Smooth muscle cell (in vitro differentiated cells): ENCODE data around the gene ATG101. TPM values are rescaled to one million over a fixed set of nuclear protein-coding genes. Genes with fewer than 3 reads are reported as not detected.

Experiments used
- DNase-seq: peaks from one replicate; lab custom pipeline; 2025; ENCODE audit not compliant: unreplicated experiment; lab: John Stamatoyannopoulos, UW
- H2AFZ ChIP-seq: fragments of 200-600 bp; sonication (generic); 2 replicates; pipeline ENCODE4 v1.6.0; 2016; ENCODE audit warnings: antibody characterized with exemption, low read depth, mild to moderate bottlenecking
- H3F3A ChIP-seq: fragments of 200-600 bp; sonication (generic); 2 replicates; pipeline ENCODE4 v1.6.0; 2017; ENCODE audit warnings: antibody characterized with exemption, low read depth
- H3K27ac ChIP-seq: fragments of 200-600 bp; sonication (generic); 2 replicates; pipeline ENCODE4 v1.5.1; 2016; ENCODE audit warnings: low read depth, mild to moderate bottlenecking
- H3K27me3 ChIP-seq: fragments of 200-600 bp; sonication (generic); 2 replicates; pipeline ENCODE4 v1.6.1; 2016; ENCODE audit warnings: low read depth, mild to moderate bottlenecking
- H3K36me3 ChIP-seq: fragments of 200-600 bp; sonication (generic); 2 replicates; pipeline ENCODE4 v1.5.1; 2016; ENCODE audit warnings: low read depth
- H3K4me1 ChIP-seq: fragments of 200-600 bp; sonication (generic); 2 replicates; pipeline ENCODE4 v1.5.1; 2016; ENCODE audit warnings: low read depth
- H3K4me2 ChIP-seq: fragments of 200-600 bp; sonication (generic); 2 replicates; pipeline ENCODE4 v1.6.0; 2016; ENCODE audit warnings: mild to moderate bottlenecking
- H3K4me3 ChIP-seq: fragments of 200-600 bp; sonication (generic); 2 replicates; pipeline ENCODE4 v1.5.1; 2016; ENCODE audit warnings: mild to moderate bottlenecking
- H3K79me2 ChIP-seq: fragments of 200-600 bp; sonication (generic); 2 replicates; pipeline ENCODE4 v1.6.0; 2016; ENCODE audit warnings: low read depth, mild to moderate bottlenecking
- H3K9ac ChIP-seq: fragments of 200-600 bp; sonication (generic); 2 replicates; pipeline ENCODE4 v1.6.0; 2016; ENCODE audit warnings: low read depth
- H3K9me3 ChIP-seq: fragments of 200-600 bp; sonication (generic); replicated peaks from 2 replicates; pipeline ENCODE4 v1.5.1; 2016; ENCODE audit warnings: low read depth
- H4K20me1 ChIP-seq: fragments of 200-600 bp; sonication (generic); 2 replicates; pipeline ENCODE4 v1.6.0; 2016; ENCODE audit warnings: low read depth
- CTCF ChIP-seq: fragments of 200-600 bp; sonication (generic); IDR thresholded peaks from 2 replicates; pipeline ENCODE4 v1.5.1; 2017; ENCODE audit warnings: borderline replicate concordance, mild to moderate bottlenecking, antibody characterized with exemption; ENCODE audit not compliant: insufficient read depth, poor library complexity, severe bottlenecking
- WGBS: methylation state at CpG from one replicate; pipeline ENCODE4 v1.1.7; 2016; ENCODE audit warnings: low lambda C conversion rate; 5-methylcytosine and 5-hydroxymethylcytosine counted together
- polyA plus RNA-seq: library from polyadenylated mRNA; unstranded; fragments of >200 nt; fragmentation: Nextera tagmentation; extraction: Ambion mirVana; gene quantifications from 2 replicates; pipeline ENCODE4 v1.2.1, GENCODE V29; 2016
- total RNA-seq: library from RNA; depleted of rRNA; stranded (reverse); fragments of >200 nt; gene quantifications from 2 replicates; pipeline ENCODE4 v1.2.3, GENCODE V29; 2014

Gene ATG101
- total and polyA plus RNA-seq, 2 experiments from 2014 or later = 73.4 to 114 TPM

DNA sequence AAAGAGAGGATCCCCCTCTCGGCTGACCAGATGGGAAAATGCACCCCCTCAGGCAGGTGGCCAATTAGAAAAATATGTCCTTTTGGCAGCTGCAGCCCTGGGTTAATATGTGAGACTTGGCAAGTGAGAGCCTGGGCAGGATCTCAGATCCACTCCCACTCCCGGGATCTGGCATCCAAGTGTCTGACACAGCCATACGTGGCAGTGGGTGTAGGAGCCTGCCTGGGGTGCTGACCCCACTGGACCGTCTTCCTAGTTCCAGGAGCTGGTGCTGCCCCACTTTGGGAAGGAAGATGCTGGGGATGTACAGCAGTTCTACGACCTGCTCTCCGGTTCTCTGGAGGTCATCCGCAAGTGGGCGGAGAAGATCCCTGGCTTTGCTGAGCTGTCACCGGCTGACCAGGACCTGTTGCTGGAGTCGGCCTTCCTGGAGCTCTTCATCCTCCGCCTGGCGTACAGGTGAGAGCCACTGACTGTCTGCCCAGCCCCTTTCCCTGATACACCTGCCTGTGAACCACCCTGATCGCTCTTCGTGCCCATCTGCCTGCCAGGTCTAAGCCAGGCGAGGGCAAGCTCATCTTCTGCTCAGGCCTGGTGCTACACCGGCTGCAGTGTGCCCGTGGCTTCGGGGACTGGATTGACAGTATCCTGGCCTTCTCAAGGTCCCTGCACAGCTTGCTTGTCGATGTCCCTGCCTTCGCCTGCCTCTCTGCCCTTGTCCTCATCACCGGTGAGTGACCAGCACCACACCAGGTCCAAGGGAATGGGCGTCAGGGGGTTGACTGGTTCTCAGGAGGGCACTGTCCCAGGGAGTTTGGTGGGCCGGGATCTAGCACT lies 12.8 kb upstream of the ATG101 start:
- H4K20me1 ChIP-seq = peaks cover 71% of the 10 kb centered on the region
- H3K36me3 ChIP-seq = no peaks in the 10 kb centered on the region
- H2AFZ ChIP-seq = no peak overlapping the region
- H3K4me1 ChIP-seq = peaks cover 6% of the 10 kb centered on the region
- TF ChIP-seq CTCF = no peak
- DNase-seq = no peak
- peaks cover 4% of the 10 kb centered on the region for H3F3A ChIP-seq
- H3K9me3 ChIP-seq = no peaks in the 10 kb centered on the region
- no peaks in the 10 kb centered on the region for H3K27me3 ChIP-seq
- no peak overlapping the region for H3K4me2 ChIP-seq
- H3K4me3 ChIP-seq = no peak overlapping the region
- H3K27ac ChIP-seq = no peak overlapping the region
- H3K9ac ChIP-seq = no peak overlapping the region
- H3K79me2 ChIP-seq = peaks cover 6% of the 10 kb centered on the region
- 94% methylated on average over 23 of the region's 23 CpGs for WGBS

- DNase-seq = no peak
- no peak overlapping the region for H3K9ac ChIP-seq
These were observed 11.9 kb upstream of the ATG101 start for GRCh38 chr12:52057638-52058576.

DNA sequence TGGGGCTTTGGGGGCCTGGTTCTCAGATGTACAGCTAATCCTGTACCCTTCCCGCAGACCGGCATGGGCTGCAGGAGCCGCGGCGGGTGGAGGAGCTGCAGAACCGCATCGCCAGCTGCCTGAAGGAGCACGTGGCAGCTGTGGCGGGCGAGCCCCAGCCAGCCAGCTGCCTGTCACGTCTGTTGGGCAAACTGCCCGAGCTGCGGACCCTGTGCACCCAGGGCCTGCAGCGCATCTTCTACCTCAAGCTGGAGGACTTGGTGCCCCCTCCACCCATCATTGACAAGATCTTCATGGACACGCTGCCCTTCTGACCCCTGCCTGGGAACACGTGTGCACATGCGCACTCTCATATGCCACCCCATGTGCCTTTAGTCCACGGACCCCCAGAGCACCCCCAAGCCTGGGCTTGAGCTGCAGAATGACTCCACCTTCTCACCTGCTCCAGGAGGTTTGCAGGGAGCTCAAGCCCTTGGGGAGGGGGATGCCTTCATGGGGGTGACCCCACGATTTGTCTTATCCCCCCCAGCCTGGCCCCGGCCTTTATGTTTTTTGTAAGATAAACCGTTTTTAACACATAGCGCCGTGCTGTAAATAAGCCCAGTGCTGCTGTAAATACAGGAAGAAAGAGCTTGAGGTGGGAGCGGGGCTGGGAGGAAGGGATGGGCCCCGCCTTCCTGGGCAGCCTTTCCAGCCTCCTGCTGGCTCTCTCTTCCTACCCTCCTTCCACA lies 11.0 kb upstream of the ATG101 start:
- Histone ChIP-seq H3K4me1 (peaks cover 6% of the 10 kb centered on the region), H3K9me3 (no peaks in the 10 kb centered on the region), H3K4me2 (no peak overlapping the region), H3K27ac (no peak overlapping the region), H3K27me3 (no peaks in the 10 kb centered on the region), H3K9ac (no peak overlapping the region), H3K4me3 (no peak overlapping the region), H3K36me3 (no peaks in the 10 kb centered on the region), H3K79me2 (no peaks in the 10 kb centered on the region), H2AFZ (no peak overlapping the region), H3F3A (peaks cover 4% of the 10 kb centered on the region), H4K20me1 (peaks cover 53% of the 10 kb centered on the region)
- WGBS = 94% methylated on average over 22 of the region's 25 CpGs
- no peak for TF ChIP-seq CTCF
- DNase-seq = no peak

More at GRCh38 chr12:52057638-52058576, 11.9 kb upstream of the ATG101 start:
- Histone ChIP-seq H3K4me1 (peaks cover 6% of the 10 kb centered on the region), H3K79me2 (peaks cover 2% of the 10 kb centered on the region), H3K27ac (no peak overlapping the region), H2AFZ (no peak overlapping the region), H3K27me3 (no peaks in the 10 kb centered on the region), H4K20me1 (peaks cover 62% of the 10 kb centered on the region), H3K36me3 (no peaks in the 10 kb centered on the region), H3K4me3 (no peak overlapping the region), H3F3A (peaks cover 4% of the 10 kb centered on the region), H3K4me2 (no peak overlapping the region), H3K9me3 (no peaks in the 10 kb centered on the region)
- TF ChIP-seq CTCF = no peak
- WGBS = 92% methylated on average over 14 of the region's 14 CpGs
